WTC11 (cell line): ENCODE results near the gene PIGN.

ENCODE experiments used
- E2F1 ChIP-seq: sonication (generic); formaldehyde crosslinking; IDR thresholded peaks from 2 replicates; pipeline ENCODE4 v1.8.0; 2022; ENCODE audit warnings: mild to moderate bottlenecking, missing genetic modification reagents
- JUN ChIP-seq: sonication (generic); formaldehyde crosslinking; IDR thresholded peaks from 2 replicates; pipeline ENCODE4 v1.8.0; 2023; ENCODE audit warnings: mild to moderate bottlenecking, missing genetic modification reagents
- NR3C1 ChIP-seq: sonication (generic); formaldehyde crosslinking; conservative IDR thresholded peaks from 2 replicates; pipeline ENCODE4 v1.8.1; 2023; ENCODE audit warnings: low read depth, mild to moderate bottlenecking, missing genetic modification reagents
- RELA ChIP-seq: sonication (generic); formaldehyde crosslinking; IDR thresholded peaks from 2 replicates; pipeline ENCODE4 v1.8.1; 2022; ENCODE audit warnings: missing genetic modification reagents, mild to moderate bottlenecking, borderline replicate concordance
- SP1 ChIP-seq: sonication (generic); formaldehyde crosslinking; conservative IDR thresholded peaks from 2 replicates; pipeline ENCODE4 v1.8.1; 2022; ENCODE audit warnings: missing genetic modification reagents
- TEAD4 ChIP-seq: sonication (generic); formaldehyde crosslinking; IDR thresholded peaks from 2 replicates; pipeline ENCODE4 v1.8.0; 2022; ENCODE audit warnings: mild to moderate bottlenecking, missing genetic modification reagents
- ZNF317 ChIP-seq: sonication (generic); formaldehyde crosslinking; IDR thresholded peaks from 2 replicates; pipeline ENCODE4 v1.8.1; 2023; ENCODE audit warnings: low read depth, mild to moderate bottlenecking, moderate library complexity, missing genetic modification reagents, borderline replicate concordance
- ZNF423 ChIP-seq: fragments of 250-450 bp; sonication (Bioruptor Pico); IDR thresholded peaks from 2 replicates; pipeline ENCODE4 v2.1.2; 2022; ENCODE audit warnings: mild to moderate bottlenecking, moderate library complexity
- TF ChIP-seq, protein P1 (sequence below): fragments of 200-600 bp; IDR thresholded peaks from 2 replicates; pipeline ENCODE4 v1.8.0; 2022; ENCODE audit warnings: antibody characterized with exemption
- TF ChIP-seq, protein P2 (sequence below): sonication (generic); formaldehyde crosslinking; IDR thresholded peaks from 2 replicates; pipeline ENCODE4 v1.8.1; 2023; ENCODE audit warnings: mild to moderate bottlenecking, missing genetic modification reagents
- TF ChIP-seq, protein P3 (sequence below): sonication (generic); formaldehyde crosslinking; IDR thresholded peaks from 2 replicates; pipeline ENCODE4 v1.8.1; 2023; ENCODE audit warnings: mild to moderate bottlenecking, moderate library complexity, missing genetic modification reagents
- TF ChIP-seq, protein P4 (sequence below): sonication (generic); formaldehyde crosslinking; IDR thresholded peaks from 2 replicates; pipeline ENCODE4 v1.8.1; 2022; ENCODE audit warnings: low read depth, mild to moderate bottlenecking, moderate library complexity, missing genetic modification reagents, borderline replicate concordance

- no peak for TF ChIP-seq E2F1 (CRISPR knock-in tag)
- TF ChIP-seq, protein P1, sequence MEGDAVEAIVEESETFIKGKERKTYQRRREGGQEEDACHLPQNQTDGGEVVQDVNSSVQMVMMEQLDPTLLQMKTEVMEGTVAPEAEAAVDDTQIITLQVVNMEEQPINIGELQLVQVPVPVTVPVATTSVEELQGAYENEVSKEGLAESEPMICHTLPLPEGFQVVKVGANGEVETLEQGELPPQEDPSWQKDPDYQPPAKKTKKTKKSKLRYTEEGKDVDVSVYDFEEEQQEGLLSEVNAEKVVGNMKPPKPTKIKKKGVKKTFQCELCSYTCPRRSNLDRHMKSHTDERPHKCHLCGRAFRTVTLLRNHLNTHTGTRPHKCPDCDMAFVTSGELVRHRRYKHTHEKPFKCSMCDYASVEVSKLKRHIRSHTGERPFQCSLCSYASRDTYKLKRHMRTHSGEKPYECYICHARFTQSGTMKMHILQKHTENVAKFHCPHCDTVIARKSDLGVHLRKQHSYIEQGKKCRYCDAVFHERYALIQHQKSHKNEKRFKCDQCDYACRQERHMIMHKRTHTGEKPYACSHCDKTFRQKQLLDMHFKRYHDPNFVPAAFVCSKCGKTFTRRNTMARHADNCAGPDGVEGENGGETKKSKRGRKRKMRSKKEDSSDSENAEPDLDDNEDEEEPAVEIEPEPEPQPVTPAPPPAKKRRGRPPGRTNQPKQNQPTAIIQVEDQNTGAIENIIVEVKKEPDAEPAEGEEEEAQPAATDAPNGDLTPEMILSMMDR, result no peak
- TF ChIP-seq, protein P2, sequence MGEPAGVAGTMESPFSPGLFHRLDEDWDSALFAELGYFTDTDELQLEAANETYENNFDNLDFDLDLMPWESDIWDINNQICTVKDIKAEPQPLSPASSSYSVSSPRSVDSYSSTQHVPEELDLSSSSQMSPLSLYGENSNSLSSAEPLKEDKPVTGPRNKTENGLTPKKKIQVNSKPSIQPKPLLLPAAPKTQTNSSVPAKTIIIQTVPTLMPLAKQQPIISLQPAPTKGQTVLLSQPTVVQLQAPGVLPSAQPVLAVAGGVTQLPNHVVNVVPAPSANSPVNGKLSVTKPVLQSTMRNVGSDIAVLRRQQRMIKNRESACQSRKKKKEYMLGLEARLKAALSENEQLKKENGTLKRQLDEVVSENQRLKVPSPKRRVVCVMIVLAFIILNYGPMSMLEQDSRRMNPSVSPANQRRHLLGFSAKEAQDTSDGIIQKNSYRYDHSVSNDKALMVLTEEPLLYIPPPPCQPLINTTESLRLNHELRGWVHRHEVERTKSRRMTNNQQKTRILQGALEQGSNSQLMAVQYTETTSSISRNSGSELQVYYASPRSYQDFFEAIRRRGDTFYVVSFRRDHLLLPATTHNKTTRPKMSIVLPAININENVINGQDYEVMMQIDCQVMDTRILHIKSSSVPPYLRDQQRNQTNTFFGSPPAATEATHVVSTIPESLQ, result no peak
- TF ChIP-seq TEAD4 (CRISPR knock-in tag), result no peak
- TF ChIP-seq SP1 (CRISPR knock-in tag), result no peak
- TF ChIP-seq, protein P3, sequence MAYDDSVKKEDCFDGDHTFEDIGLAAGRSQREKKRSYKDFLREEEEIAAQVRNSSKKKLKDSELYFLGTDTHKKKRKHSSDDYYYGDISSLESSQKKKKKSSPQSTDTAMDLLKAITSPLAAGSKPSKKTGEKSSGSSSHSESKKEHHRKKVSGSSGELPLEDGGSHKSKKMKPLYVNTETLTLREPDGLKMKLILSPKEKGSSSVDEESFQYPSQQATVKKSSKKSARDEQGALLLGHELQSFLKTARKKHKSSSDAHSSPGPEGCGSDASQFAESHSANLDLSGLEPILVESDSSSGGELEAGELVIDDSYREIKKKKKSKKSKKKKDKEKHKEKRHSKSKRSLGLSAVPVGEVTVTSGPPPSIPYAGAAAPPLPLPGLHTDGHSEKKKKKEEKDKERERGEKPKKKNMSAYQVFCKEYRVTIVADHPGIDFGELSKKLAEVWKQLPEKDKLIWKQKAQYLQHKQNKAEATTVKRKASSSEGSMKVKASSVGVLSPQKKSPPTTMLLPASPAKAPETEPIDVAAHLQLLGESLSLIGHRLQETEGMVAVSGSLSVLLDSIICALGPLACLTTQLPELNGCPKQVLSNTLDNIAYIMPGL (CRISPR knock-in tag), result no peak
- TF ChIP-seq, protein P4, sequence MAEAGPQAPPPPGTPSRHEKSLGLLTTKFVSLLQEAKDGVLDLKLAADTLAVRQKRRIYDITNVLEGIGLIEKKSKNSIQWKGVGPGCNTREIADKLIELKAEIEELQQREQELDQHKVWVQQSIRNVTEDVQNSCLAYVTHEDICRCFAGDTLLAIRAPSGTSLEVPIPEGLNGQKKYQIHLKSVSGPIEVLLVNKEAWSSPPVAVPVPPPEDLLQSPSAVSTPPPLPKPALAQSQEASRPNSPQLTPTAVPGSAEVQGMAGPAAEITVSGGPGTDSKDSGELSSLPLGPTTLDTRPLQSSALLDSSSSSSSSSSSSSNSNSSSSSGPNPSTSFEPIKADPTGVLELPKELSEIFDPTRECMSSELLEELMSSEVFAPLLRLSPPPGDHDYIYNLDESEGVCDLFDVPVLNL (CRISPR knock-in tag), result no peak
- TF ChIP-seq ZNF423 (CRISPR knock-in tag), result no peak
- no peak for TF ChIP-seq JUN (CRISPR knock-in tag)
- TF ChIP-seq NR3C1, result no peak
- TF ChIP-seq ZNF317 (CRISPR knock-in tag), result no peak
- no peak for TF ChIP-seq RELA (CRISPR knock-in tag)
Observed at GRCh38 chr18:62196980-62197379, 10.1 kb upstream of the PIGN start.
